ENCODE results near the gene EPB41L5. TPM values are rescaled to one million over a fixed set of nuclear protein-coding genes. Genes with fewer than 3 reads are reported as not detected.

The EPB41L5 gene
- total RNA-seq, 2 donors from 2014 or later: 9.3 to 13.1 TPM

Other genes with a start within 250 kb of the EPB41L5 start
- gene TMEM185B, start 210.3 kb downstream of the EPB41L5 start, total RNA-seq: 10 to 100 TPM; 22.2 to 24.7 TPM
- 10 to 100 TPM; 52.5 to 54.7 TPM for gene RALB, start 239.8 kb downstream of the EPB41L5 start, total RNA-seq

Measured in left cardiac atrium (tissue), 2 donors.